ENCODE measurements around the gene KCND3. TPM values are rescaled to one million over a fixed set of nuclear protein-coding genes. Genes with fewer than 3 reads are reported as not detected.

The KCND3 gene
- total RNA-seq, 1 experiment from 2014 or later, result 0.15 TPM

GRCh38 chr1:112012823-112013222 is 23.4 kb upstream of the KCND3 start:
- no peak overlapping the region for H4K5ac ChIP-seq (ENCODE audit: insufficient read length, low read depth, low read length)
- no peak overlapping the region for H2AK5ac ChIP-seq (ENCODE audit: insufficient read length, low read length)
- H3K14ac ChIP-seq (ENCODE audit: insufficient read depth, low read length), result no peak overlapping the region
- no peak overlapping the region for H3K4ac ChIP-seq (ENCODE audit: low read depth, low read length)
- no peak overlapping the region for H2BK5ac ChIP-seq (ENCODE audit: insufficient read length, low read length)
- no peak overlapping the region for H3K18ac ChIP-seq (ENCODE audit: insufficient read length, low read depth, low read length)
- H3K23ac ChIP-seq (ENCODE audit: insufficient read length, low read depth, low read length), result no peak overlapping the region
- H2AFZ ChIP-seq (ENCODE audit: low read length), result no peak overlapping the region
- Mint-ChIP-seq H3K27ac (no peak overlapping the region), H3K4me3 (no peak overlapping the region), H3K36me3 (ENCODE audit: insufficient read depth in 1 of 3, low read depth in 3 of 3) (no peaks in the 10 kb centered on the region; a peak in 1 of 7 replicates), H3K4me1 (peaks cover 2 to 6% of the 10 kb centered on the region in 2 experiments), H3K27me3 (ENCODE audit: low read depth) (peaks cover 3% of the 10 kb centered on the region), H3K9me3 (peaks cover 0 to 4% of the 10 kb centered on the region in 2 experiments; a peak in 3 of 5 replicates)
- no peak overlapping the region for H3K9ac ChIP-seq (ENCODE audit: extremely low read depth, insufficient read length, low read length)
- H3K4me2 ChIP-seq (ENCODE audit: insufficient read depth, insufficient read length, low read length), result no peak overlapping the region
- H3K27me3 ChIP-seq (ENCODE audit: insufficient read depth, low read length), result no peaks in the 10 kb centered on the region
- no peak overlapping the region for H3K27ac ChIP-seq (ENCODE audit: insufficient read length, low read depth, low read length)
- no peak overlapping the region for H3T11ph ChIP-seq (ENCODE audit: low read length)
- no peak overlapping the region for H4K8ac ChIP-seq (replicated peaks; ENCODE audit: insufficient read length, low read depth, low read length)
- H3K56ac ChIP-seq (ENCODE audit: insufficient read length, low read depth, low read length), result no peak overlapping the region
- no peak for DNase-seq
- no peaks in the 10 kb centered on the region for H3K79me1 ChIP-seq (ENCODE audit: insufficient read depth, low read depth, low read length, poor library complexity, severe bottlenecking)
- H3K9me3 ChIP-seq (ENCODE audit: control insufficient read depth, low read depth, low read length), result no peaks in the 10 kb centered on the region
- no peaks in the 10 kb centered on the region for H3K79me2 ChIP-seq (ENCODE audit: insufficient read depth, low read length)
- no peaks in the 10 kb centered on the region for H3K23me2 ChIP-seq (ENCODE audit: insufficient read length, low read depth, low read length, poor library complexity, severe bottlenecking)
- H2BK20ac ChIP-seq (ENCODE audit: low read depth, low read length, poor library complexity, severe bottlenecking), result no peak overlapping the region
- no peak overlapping the region for H2BK12ac ChIP-seq (ENCODE audit: insufficient read length, low read depth, low read length)
- no peak overlapping the region for H2BK120ac ChIP-seq (ENCODE audit: low read depth, low read length, poor library complexity, severe bottlenecking)
- H3K4me1 ChIP-seq (ENCODE audit: insufficient read depth, low read length), result peaks cover under 1% of the 10 kb centered on the region; the same call in 1 of the 2 replicates
- no peaks in the 10 kb centered on the region for H4K20me1 ChIP-seq (ENCODE audit: control insufficient read depth, insufficient read depth, insufficient read length)
- no peak overlapping the region for H4K91ac ChIP-seq (ENCODE audit: insufficient read length, low read depth, low read length)
- no peak for TF ChIP-seq CTCF (conservative IDR thresholded peaks at IDR 0.05)
- no peak overlapping the region for H2BK15ac ChIP-seq (ENCODE audit: low read depth, low read length)
- no CpG with 5 or more reads among the region's 1 CpG for WGBS (ENCODE audit: extremely low coverage, insufficient read length, low lambda C conversion rate)

Measured in H9 (cell line).